K562 (cell line): ENCODE measurements around the gene TFPT. TPM values are rescaled to one million over a fixed set of nuclear protein-coding genes. Genes with fewer than 3 reads are reported as not detected.

Source experiments
- ADNP ChIP-seq: fragments of 200-800 bp; sonication (Bioruptor generic); IDR thresholded peaks from 2 replicates; pipeline ENCODE4 v1.6.1; 2016; ENCODE audit warnings: missing genetic modification characterization, missing compliant biosample characterization
- DIDO1 ChIP-seq: fragments of 450-650 bp; IDR thresholded peaks from 2 replicates; pipeline ENCODE4 v1.6.1; 2016; ENCODE audit warnings: low read depth, missing biosample characterization, missing genetic modification characterization
- DLX4 ChIP-seq: fragments of 250-450 bp; sonication (Bioruptor Pico); IDR thresholded peaks from 2 replicates; pipeline ENCODE4 v1.6.1; 2021; ENCODE audit warnings: mild to moderate bottlenecking
- DMBX1 ChIP-seq: fragments of 250-450 bp; sonication (Bioruptor Pico); IDR thresholded peaks from 2 replicates; pipeline ENCODE4 v1.8.0; 2022; ENCODE audit warnings: inconsistent platforms, mild to moderate bottlenecking, moderate library complexity, borderline replicate concordance
- EWSR1 ChIP-seq: fragments of 450-650 bp; IDR thresholded peaks from 2 replicates; pipeline ENCODE4 v1.6.1; 2018; ENCODE audit warnings: borderline replicate concordance, mild to moderate bottlenecking, low read depth, moderate library complexity; ENCODE audit not compliant: partially characterized antibody
- GABPB2 ChIP-seq: fragments of 250-450 bp; sonication (Bioruptor Pico); conservative IDR thresholded peaks from 2 replicates; pipeline ENCODE4 v1.5.1; 2021; ENCODE audit warnings: mild to moderate bottlenecking
- HIVEP1 ChIP-seq: fragments of 250-450 bp; sonication (Bioruptor Pico); IDR thresholded peaks from 2 replicates; pipeline ENCODE4 v1.4.0; 2020; ENCODE audit warnings: mild to moderate bottlenecking
- KLF13 ChIP-seq: fragments of 450-650 bp; IDR thresholded peaks from 2 replicates; pipeline ENCODE4 v1.6.1; 2016; ENCODE audit warnings: missing genetic modification characterization, low read depth, mild to moderate bottlenecking, missing compliant biosample characterization, moderate library complexity, borderline replicate concordance
- MAX ChIP-seq: sonication (generic); formaldehyde crosslinking; IDR thresholded peaks from 2 replicates; pipeline ENCODE4 v1.9.0; 2022; ENCODE audit warnings: mild to moderate bottlenecking, missing genetic modification reagents
- MXI1 ChIP-seq: IDR thresholded peaks from 2 replicates; pipeline ENCODE4 v1.6.1; 2011; ENCODE audit warnings: low read depth, mild to moderate bottlenecking, improper control_type of control experiment, low read length
- NKRF ChIP-seq: fragments of 450-650 bp; IDR thresholded peaks from 2 replicates; pipeline ENCODE4 v1.6.1; 2016; ENCODE audit warnings: borderline replicate concordance
- NR1H2 ChIP-seq: sonication (generic); formaldehyde crosslinking; IDR thresholded peaks from 2 replicates; pipeline ENCODE4 v1.4.0; 2020; ENCODE audit warnings: mild to moderate bottlenecking, missing genetic modification reagents
- PML ChIP-seq: IDR thresholded peaks from 2 replicates; pipeline ENCODE4 v1.6.1; 2012; ENCODE audit warnings: low read length, inconsistent platforms
- RBM22 ChIP-seq: fragments of 200-400 bp; formaldehyde crosslinking; IDR thresholded peaks from 2 replicates; pipeline ENCODE4 v1.6.1; 2018; ENCODE audit warnings: low read length, low read depth; ENCODE audit not compliant: poor library complexity, severe bottlenecking
- RBM34 ChIP-seq: fragments of 200-400 bp; formaldehyde crosslinking; IDR thresholded peaks from 2 replicates; pipeline ENCODE4 v1.6.1; 2018; ENCODE audit warnings: low read length, borderline replicate concordance; ENCODE audit not compliant: insufficient read depth
- SIN3A ChIP-seq, 2 experiments: fragments of 150-350 bp in 1 of 2; IDR thresholded peaks; 2 replicates each; pipeline ENCODE4 v1.6.1; 2011 to 2016; ENCODE audit warnings: borderline replicate concordance in 2 of 2, low read depth in 2 of 2, low read length in 2 of 2, mild to moderate bottlenecking in 2 of 2, moderate library complexity in 2 of 2; ENCODE audit not compliant: control insufficient read depth in 1 of 2
- TCF7L2 ChIP-seq: fragments of 150-350 bp; IDR thresholded peaks from 2 replicates; pipeline ENCODE4 v1.6.1; 2016; ENCODE audit warnings: low read depth, mild to moderate bottlenecking, low read length, moderate library complexity
- THRB ChIP-seq: fragments of 450-650 bp; formaldehyde crosslinking; conservative IDR thresholded peaks from 2 replicates; pipeline ENCODE4 v1.4.0; 2022; ENCODE audit warnings: mild to moderate bottlenecking, missing genetic modification characterization
- TRIM25 ChIP-seq: fragments of 450-650 bp; IDR thresholded peaks from 2 replicates; pipeline ENCODE4 v1.7.0; 2016; ENCODE audit warnings: borderline replicate concordance
- ZBTB7A ChIP-seq: IDR thresholded peaks from 2 replicates; pipeline ENCODE4 v1.6.1; 2011; ENCODE audit warnings: low read depth, mild to moderate bottlenecking, low read length, moderate library complexity, borderline replicate concordance; ENCODE audit not compliant: control insufficient read depth
- ZNF354B ChIP-seq: fragments of 250-450 bp; sonication (Bioruptor Pico); IDR thresholded peaks from 2 replicates; pipeline ENCODE4 v1.4.0; 2020
- polyA plus RNA-seq, 8 experiments: library from polyadenylated mRNA; depleted of rRNA in 4 of 8; stranded (reverse) in 5 of 8; unstranded in 3 of 8; fragments of >200 nt; fragmentation: Nextera tagmentation in 2 of 8; fragmentation: Illumina TruSeq in 1 of 8; extraction: Ambion mirVana in 2 of 8; extraction: Trizol in 1 of 8; gene quantifications; 2 replicates each; pipeline versions ENCODE4 v1.2.1 to v1.2.3, GENCODE V29; 2011 to 2014; ENCODE audit warnings: inconsistent platforms in 1 of 8, missing spikeins in 1 of 8
- total RNA-seq, 7 experiments: library from RNA; depleted of rRNA in 6 of 7; stranded (reverse); fragments of >200 nt in 6 of 7; fragmentation: Illumina TruSeq in 2 of 7; extraction: Trizol in 2 of 7; gene quantifications; 2 replicates each; pipeline versions ENCODE4 v1.2.1 to v1.2.3, GENCODE V29; 2011 to 2021; ENCODE audit warnings: low replicate concordance in 1 of 7

The TFPT gene
- total and polyA plus RNA-seq, 9 of the 15 experiments (the other 6 are each of a cell fraction or from before 2014, with no cell fraction given), result 0.72 to 16.4 (median 9.2) TPM

- no peak for TF ChIP-seq ADNP (tag)
- 0 out of 2 replicates have a peak, but pooled peaks have one; percentile 12 for TF ChIP-seq KLF13
- TF ChIP-seq RBM34, result no peak
- no peak for TF ChIP-seq THRB (CRISPR knock-in tag)
- TF ChIP-seq GABPB2 (CRISPR knock-in tag), result no peak
- no peak for TF ChIP-seq PML
- TF ChIP-seq SIN3A (IDR thresholded peaks at IDR 0.05; ENCODE audit: borderline replicate concordance in 2 of 2, control insufficient read depth in 1 of 2, low read depth in 2 of 2, low read length in 2 of 2), result peak; percentile 86 to 91; a peak in 3 of 4 replicates
- TF ChIP-seq DLX4 (CRISPR knock-in tag), result no peak
- TF ChIP-seq HIVEP1 (CRISPR knock-in tag), result no peak
- TF ChIP-seq NKRF, result peak; percentile 98
- no peak for TF ChIP-seq ZNF354B (CRISPR knock-in tag)
- no peak for TF ChIP-seq DIDO1 (tag)
- no peak for TF ChIP-seq TRIM25
- TF ChIP-seq DMBX1 (CRISPR knock-in tag), result no peak
- peak; percentile 38; the same call in 1 of the 2 replicates for TF ChIP-seq MAX (CRISPR knock-in tag)
- no peak for TF ChIP-seq NR1H2 (CRISPR knock-in tag)
- no peak for TF ChIP-seq EWSR1
- TF ChIP-seq ZBTB7A, result 0 out of 2 replicates have a peak, but pooled peaks have one; percentile 9
- peak; percentile 71; the same call in 1 of the 2 replicates for TF ChIP-seq MXI1
- no peak for TF ChIP-seq RBM22
- TF ChIP-seq TCF7L2, result no peak
Observed at GRCh38 chr19:54162241-54162805, 46.9 kb upstream of the TFPT start (continued).
